ENCODE results near the gene KRTAP5-5.

DNA sequence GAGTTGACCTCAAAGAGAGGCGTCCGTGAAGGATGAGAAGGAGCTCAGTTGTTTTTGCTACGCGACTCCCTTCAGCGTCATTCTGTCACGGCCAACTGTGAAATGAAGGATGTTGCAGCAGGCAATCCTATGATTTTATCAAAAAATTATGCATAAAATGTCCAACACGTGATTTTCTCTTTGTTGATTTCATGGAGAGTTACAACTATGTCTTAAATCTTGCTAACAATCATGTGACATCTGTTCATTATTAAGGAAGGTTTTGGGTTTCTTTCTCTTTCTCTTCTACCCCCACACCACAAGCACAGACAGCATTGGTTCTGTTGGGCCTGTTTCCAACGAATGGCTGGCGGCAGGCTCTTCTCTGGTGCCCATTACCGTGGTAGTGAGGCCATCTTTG, 11.3 kb upstream of the KRTAP5-5 start:
- TF ChIP-seq POLR2AphosphoS5 (IDR thresholded peaks at IDR 0.05; ENCODE audit: low read depth, low read length) (no peak), SIN3A (IDR thresholded peaks at IDR 0.05; ENCODE audit: borderline replicate concordance, insufficient read depth, low read length) (no peak), TAF1 (IDR thresholded peaks at IDR 0.05; ENCODE audit: borderline replicate concordance, insufficient read depth, low read length) (no peak), FOXP2 (optimal IDR thresholded peaks at IDR 0.05; ENCODE audit: borderline replicate concordance, extremely low read depth, extremely low read length, insufficient read depth) (no peak)
- TF ChIP-seq, protein P1, sequence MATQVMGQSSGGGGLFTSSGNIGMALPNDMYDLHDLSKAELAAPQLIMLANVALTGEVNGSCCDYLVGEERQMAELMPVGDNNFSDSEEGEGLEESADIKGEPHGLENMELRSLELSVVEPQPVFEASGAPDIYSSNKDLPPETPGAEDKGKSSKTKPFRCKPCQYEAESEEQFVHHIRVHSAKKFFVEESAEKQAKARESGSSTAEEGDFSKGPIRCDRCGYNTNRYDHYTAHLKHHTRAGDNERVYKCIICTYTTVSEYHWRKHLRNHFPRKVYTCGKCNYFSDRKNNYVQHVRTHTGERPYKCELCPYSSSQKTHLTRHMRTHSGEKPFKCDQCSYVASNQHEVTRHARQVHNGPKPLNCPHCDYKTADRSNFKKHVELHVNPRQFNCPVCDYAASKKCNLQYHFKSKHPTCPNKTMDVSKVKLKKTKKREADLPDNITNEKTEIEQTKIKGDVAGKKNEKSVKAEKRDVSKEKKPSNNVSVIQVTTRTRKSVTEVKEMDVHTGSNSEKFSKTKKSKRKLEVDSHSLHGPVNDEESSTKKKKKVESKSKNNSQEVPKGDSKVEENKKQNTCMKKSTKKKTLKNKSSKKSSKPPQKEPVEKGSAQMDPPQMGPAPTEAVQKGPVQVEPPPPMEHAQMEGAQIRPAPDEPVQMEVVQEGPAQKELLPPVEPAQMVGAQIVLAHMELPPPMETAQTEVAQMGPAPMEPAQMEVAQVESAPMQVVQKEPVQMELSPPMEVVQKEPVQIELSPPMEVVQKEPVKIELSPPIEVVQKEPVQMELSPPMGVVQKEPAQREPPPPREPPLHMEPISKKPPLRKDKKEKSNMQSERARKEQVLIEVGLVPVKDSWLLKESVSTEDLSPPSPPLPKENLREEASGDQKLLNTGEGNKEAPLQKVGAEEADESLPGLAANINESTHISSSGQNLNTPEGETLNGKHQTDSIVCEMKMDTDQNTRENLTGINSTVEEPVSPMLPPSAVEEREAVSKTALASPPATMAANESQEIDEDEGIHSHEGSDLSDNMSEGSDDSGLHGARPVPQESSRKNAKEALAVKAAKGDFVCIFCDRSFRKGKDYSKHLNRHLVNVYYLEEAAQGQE (IDR thresholded peaks at IDR 0.05; ENCODE audit: insufficient read depth in 1 of 2, low read depth in 2 of 2, low read length in 2 of 2) = no peak

All from PFSK-1 (cell line).